Heart left ventricle (tissue), 16 donors: ENCODE measurements around the gene WNT7A. TPM values are rescaled to one million over a fixed set of nuclear protein-coding genes. Genes with fewer than 3 reads are reported as not detected.

Experiments
- ATAC-seq, 4 donors: fragments of 200-7000 bp; cut with Tn5 transposase; one replicate each; pipeline ENCODE4 v1.9.1; 2020 to 2022; ENCODE audit warnings: moderate library complexity in 4 of 4, mild to moderate bottlenecking in 3 of 4, moderate number of reproducible peaks in 1 of 4
- DNase-seq, 5 donors: peaks; one replicate each; pipeline ENCODE4 v3.0.0-alpha.2; 2020
- H3K27ac ChIP-seq, 12 donors: fragments of 200-600 bp; sonication (generic) in 4 of 12; one replicate each; pipeline versions ENCODE4 v1.5.0 to v1.8.0; 2016 to 2022; ENCODE audit warnings: mild to moderate bottlenecking in 2 of 12
- H3K27me3 ChIP-seq, 9 donors: fragments of 200-600 bp; sonication (generic) in 2 of 9; one replicate each; pipeline versions ENCODE4 v1.5.1 to v1.8.0; 2016 to 2022; ENCODE audit warnings: mild to moderate bottlenecking in 3 of 9
- H3K36me3 ChIP-seq, 9 donors: fragments of 200-600 bp; sonication (generic) in 2 of 9; one replicate each; pipeline versions ENCODE4 v1.5.0 to v1.8.0; 2018 to 2022; ENCODE audit warnings: mild to moderate bottlenecking in 2 of 9
- H3K4me1 ChIP-seq, 12 donors: fragments of 200-600 bp; sonication (generic) in 4 of 12; one replicate each; pipeline versions ENCODE4 v1.5.0 to v1.8.0; 2016 to 2022; ENCODE audit warnings: mild to moderate bottlenecking in 3 of 12
- H3K4me3 ChIP-seq, 12 donors: fragments of 200-600 bp; sonication (generic) in 4 of 12; one replicate each; pipeline versions ENCODE4 v1.5.0 to v1.8.0; 2017 to 2022; ENCODE audit warnings: mild to moderate bottlenecking in 9 of 12, moderate library complexity in 4 of 12
- H3K9me3 ChIP-seq, 12 donors: fragments of 200-600 bp; sonication (generic) in 4 of 12; one replicate each; pipeline versions ENCODE4 v1.5.0 to v1.8.0; 2016 to 2022; ENCODE audit warnings: mild to moderate bottlenecking in 1 of 12
- POLR2A ChIP-seq, 2 donors: fragments of 450-650 bp; IDR thresholded peaks; one replicate each; pipeline ENCODE4 v1.6.1; 2017; ENCODE audit warnings: antibody characterized with exemption in 2 of 2, mild to moderate bottlenecking in 2 of 2, moderate library complexity in 2 of 2
- WGBS, 4 donors: extraction: QIAGEN DNeasy Blood & Tissue Kit in 2 of 4; methylation state at CpG; one replicate each; pipeline versions ENCODE4 v1.1.5 to v1.1.7; 2013 to 2018; 5-methylcytosine and 5-hydroxymethylcytosine counted together
- intact Hi-C, 10 donors: fragments of 100-400 bp; cut with DNase I; formaldehyde crosslinking; loops; one replicate each; pipeline versions ENCODE4 v1.11.1 to v1.14.2; 2022
- polyA plus RNA-seq, 2 donors: library from polyadenylated mRNA; stranded (reverse); fragments of 200-250 nt; gene quantifications; one replicate each; pipeline ENCODE4 v1.2.3, GENCODE V29; 2013
- total RNA-seq, 9 donors: library from RNA; depleted of rRNA in 2 of 9; stranded (reverse); fragments of >200 nt in 2 of 9; fragmentation: NEBNext Ultra II Directional in 3 of 9; extraction: Animal tissue kit (Norgen Biotek cat#: 25700) in 3 of 9; gene quantifications; one replicate each; pipeline versions ENCODE4 v1.1.0 to v1.2.4, GENCODE V29; 2016 to 2023
- TF ChIP-seq, protein P1 (sequence below), 12 donors: fragments of 200-600 bp; sonication (generic) in 4 of 12; IDR thresholded peaks; one replicate each; pipeline versions ENCODE4 v1.5.0 to v1.8.0; 2018 to 2022; ENCODE audit warnings: antibody characterized with exemption in 12 of 12, mild to moderate bottlenecking in 5 of 12
- donor health status: ischemic (EF 13 %, LVEDD 7.1; RV severe dilation, severe dysfunction).
- donor health status: healthy with polysubstance abuse.
- donor health status: DM: no; HTN: yes; CAD: no.
- donor health status: DM: no; HTN: no; CAD: no.
- donor health status: ischemic (EF 25% LVEDD 6.9; RV normal size, moderate dysfunction).
- donor health status: ischemic (EF 25% LVEDD 5.7; RV mildly dilated, moderate dysfunction).
- donor health status: healthy.
- donor health status: DM: yes; HTN: yes; CAD: no.
- donor health status: ischemic (EF 35%, LVEDD 5.7; RV mildly dilated, moderate dysfunction).
- donor health status: nonischemic (EF 11% LVEDD 7.7; RV severe dilation, severe dysfunction).
- donor health status: DM: yes; HTN: yes; CAD: no.
- donor health status: PGD.
- donor health status: ischemic (EF 29% LVEDD 5.4; RV normal size, mild dysfunction).
- donor health status: nonischemic (EF 23%, LVEDD 6.1; RV moderate dilation, normal function).

Gene WNT7A
- total and polyA plus RNA-seq, 11 donors: not detected

DNA sequence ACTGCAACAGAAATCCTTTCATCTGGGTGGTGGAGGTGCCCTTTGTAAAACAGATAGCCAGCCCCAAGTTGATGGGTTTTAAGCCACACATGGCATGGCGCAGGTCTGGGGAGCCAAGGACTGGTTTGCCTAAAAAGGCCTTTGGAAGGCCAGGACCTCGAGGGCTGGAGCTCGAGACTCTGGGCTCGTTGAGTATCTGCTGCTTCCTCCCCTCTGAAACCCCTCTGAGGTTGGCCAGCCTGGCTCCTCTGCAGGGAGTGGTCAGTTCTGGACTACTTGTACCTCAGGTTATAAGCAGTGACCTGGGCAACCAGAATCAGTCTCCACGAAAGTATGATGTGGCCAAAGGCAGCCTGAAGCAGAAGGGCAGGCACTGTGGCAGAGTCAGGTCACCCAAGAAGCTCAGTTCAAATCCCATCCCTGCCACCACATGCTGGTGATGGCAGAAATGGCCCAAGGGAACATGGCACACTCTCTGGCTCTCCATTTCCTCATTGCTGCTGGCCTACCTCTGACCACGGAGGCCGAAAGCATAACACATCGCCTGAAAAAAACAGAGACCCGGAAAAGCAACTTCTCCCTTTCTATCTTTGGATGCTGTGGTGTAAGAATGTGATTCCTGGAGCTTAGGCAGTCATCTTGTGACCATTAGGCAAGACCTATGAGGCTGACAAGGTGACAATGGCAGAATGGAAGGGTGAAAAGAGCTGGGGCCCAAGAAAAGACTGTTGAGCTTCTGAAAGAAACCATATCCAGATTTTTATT, 51.2 kb downstream of the WNT7A start:
- TF ChIP-seq, protein P1, sequence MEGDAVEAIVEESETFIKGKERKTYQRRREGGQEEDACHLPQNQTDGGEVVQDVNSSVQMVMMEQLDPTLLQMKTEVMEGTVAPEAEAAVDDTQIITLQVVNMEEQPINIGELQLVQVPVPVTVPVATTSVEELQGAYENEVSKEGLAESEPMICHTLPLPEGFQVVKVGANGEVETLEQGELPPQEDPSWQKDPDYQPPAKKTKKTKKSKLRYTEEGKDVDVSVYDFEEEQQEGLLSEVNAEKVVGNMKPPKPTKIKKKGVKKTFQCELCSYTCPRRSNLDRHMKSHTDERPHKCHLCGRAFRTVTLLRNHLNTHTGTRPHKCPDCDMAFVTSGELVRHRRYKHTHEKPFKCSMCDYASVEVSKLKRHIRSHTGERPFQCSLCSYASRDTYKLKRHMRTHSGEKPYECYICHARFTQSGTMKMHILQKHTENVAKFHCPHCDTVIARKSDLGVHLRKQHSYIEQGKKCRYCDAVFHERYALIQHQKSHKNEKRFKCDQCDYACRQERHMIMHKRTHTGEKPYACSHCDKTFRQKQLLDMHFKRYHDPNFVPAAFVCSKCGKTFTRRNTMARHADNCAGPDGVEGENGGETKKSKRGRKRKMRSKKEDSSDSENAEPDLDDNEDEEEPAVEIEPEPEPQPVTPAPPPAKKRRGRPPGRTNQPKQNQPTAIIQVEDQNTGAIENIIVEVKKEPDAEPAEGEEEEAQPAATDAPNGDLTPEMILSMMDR (IDR thresholded peaks at IDR 0.05): no peak
- TF ChIP-seq POLR2A (IDR thresholded peaks at IDR 0.05): no peak
- Histone ChIP-seq H3K9me3 (peaks cover 0 to 4% (median 0%) of the 10 kb centered on the region in 12 donors), H3K4me3 (no peak overlapping the region), H3K36me3 (no peaks in the 10 kb centered on the region), H3K27me3 (peaks cover 0 to 25% (median 0%) of the 10 kb centered on the region in 9 donors), H3K27ac (no peak overlapping the region), H3K4me1 (no peaks in the 10 kb centered on the region)
- intact Hi-C loops: no loop called here
- DNase-seq: no peak
- 75 to 84% (median 77%) methylated on average over 9 of the region's 9 CpGs for WGBS, 4 donors
- ATAC-seq: no peak

DNA sequence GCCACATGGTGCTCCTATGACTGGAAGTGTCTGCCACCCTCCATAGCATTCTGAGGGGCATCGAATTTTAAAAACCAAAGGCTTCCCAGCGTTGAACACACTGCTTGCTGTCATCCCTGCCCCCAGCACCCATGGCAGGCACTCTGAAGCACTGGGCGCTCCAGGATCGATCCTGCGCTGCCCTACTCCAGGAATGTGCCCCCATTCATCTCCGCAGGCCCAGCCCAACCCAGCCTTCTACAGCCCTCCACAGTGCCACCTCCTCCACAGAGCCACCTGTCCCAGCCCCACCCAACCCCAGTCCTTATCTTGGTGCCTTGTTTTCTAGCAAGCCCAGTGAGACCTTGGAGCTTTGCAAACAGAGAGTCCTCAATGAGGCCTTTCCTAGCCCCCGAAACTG, 52.2 kb downstream of the WNT7A start:
- intact Hi-C loops: no loop called here
- no peak for DNase-seq
- Histone ChIP-seq H3K36me3 (no peaks in the 10 kb centered on the region), H3K27me3 (peaks cover 0 to 19% (median 0%) of the 10 kb centered on the region in 9 donors), H3K27ac (no peak overlapping the region), H3K9me3 (peaks cover 0 to 4% (median 0%) of the 10 kb centered on the region in 12 donors), H3K4me1 (no peaks in the 10 kb centered on the region), H3K4me3 (no peak overlapping the region)
- TF ChIP-seq, protein P1 (IDR thresholded peaks at IDR 0.05): no peak
- no peak for TF ChIP-seq POLR2A (IDR thresholded peaks at IDR 0.05)
- no peak for ATAC-seq
- 83 to 85% (median 84%) methylated on average over 6 to 7 of the region's 7 CpGs for WGBS, 4 donors

DNA sequence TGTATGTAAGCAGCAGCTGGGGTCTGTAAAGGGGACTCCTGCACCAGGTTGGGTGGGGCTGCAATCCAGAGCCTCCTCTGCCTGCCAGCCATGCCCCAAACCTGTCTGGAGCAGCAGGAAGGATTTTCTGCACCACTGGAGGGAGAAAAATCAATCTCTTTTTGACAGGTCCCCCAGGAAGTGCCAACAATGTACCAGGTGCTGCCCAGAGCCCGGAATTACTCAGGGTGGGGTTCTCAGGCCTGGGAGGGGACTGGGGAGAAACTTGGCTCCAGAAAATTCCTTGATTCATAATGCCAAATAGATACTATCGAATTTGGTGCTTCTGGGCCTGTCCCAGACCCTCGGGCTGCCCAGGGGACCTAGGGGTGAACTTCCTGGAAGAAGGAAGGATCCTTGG, 52.6 kb downstream of the WNT7A start:
- intact Hi-C loops: no loop called here
- H3K4me1 ChIP-seq: no peaks in the 10 kb centered on the region
- TF ChIP-seq, protein P1 (IDR thresholded peaks at IDR 0.05): no peak
- no peak for TF ChIP-seq POLR2A (IDR thresholded peaks at IDR 0.05)
- no peaks in the 10 kb centered on the region for H3K36me3 ChIP-seq
- ATAC-seq (no peak), DNase-seq (no peak)
- peaks cover 0 to 20% (median 0%) of the 10 kb centered on the region in 9 donors for H3K27me3 ChIP-seq
- WGBS, 4 donors: 63 to 90% (median 66%) methylated on average over 2 to 3 of the region's 3 CpGs
- H3K9me3 ChIP-seq: peaks cover 0 to 4% (median 0%) of the 10 kb centered on the region in 12 donors
- H3K4me3 ChIP-seq: no peak overlapping the region
- no peak overlapping the region for H3K27ac ChIP-seq

DNA sequence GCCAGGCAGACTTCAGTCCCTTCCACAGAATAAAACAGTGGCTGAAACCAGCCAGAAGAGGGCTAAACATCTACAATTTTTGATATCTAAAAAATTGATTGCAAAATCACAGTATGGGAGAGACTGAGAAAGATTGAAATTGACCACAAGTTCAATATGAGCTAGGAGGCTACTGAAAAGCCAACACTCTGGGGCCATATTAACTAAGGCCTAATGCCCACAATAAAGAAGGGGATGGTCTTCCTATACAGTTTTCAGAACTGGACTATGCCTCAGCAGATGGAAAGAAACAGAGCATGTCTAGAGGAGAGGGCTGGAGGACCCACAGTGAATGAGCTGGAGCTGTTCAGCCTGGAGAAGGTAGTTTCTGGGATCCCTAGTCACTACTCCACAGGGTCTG, 53.2 kb downstream of the WNT7A start:
- TF ChIP-seq POLR2A (IDR thresholded peaks at IDR 0.05): no peak
- DNase-seq (no peak), ATAC-seq (no peak)
- no peaks in the 10 kb centered on the region for H3K4me1 ChIP-seq
- intact Hi-C loops: no loop called here
- H3K4me3 ChIP-seq: no peak overlapping the region
- H3K9me3 ChIP-seq: peaks cover 0 to 4% (median 0%) of the 10 kb centered on the region in 12 donors
- H3K27ac ChIP-seq: no peak overlapping the region
- no peaks in the 10 kb centered on the region for H3K36me3 ChIP-seq
- peaks cover 0 to 19% (median 0%) of the 10 kb centered on the region in 9 donors for H3K27me3 ChIP-seq
